ENCODE results near the gene PES1. TPM values are rescaled to one million over a fixed set of nuclear protein-coding genes. Genes with fewer than 3 reads are reported as not detected.

The PES1 gene
- total RNA-seq, 4 donors from 2014 or later, result 28.2 to 55.7 (median 42.9) TPM

GRCh38 chr22:30605449-30606110 is 13.9 kb upstream of the PES1 start:
- Histone ChIP-seq H3K9me3 (no peaks in the 10 kb centered on the region), H3K27ac (replicated peaks in 1 of 4) (peak overlapping the region; percentile 74 to 81 (median 80)), H3K4me1 (peaks cover 24 to 48% (median 43%) of the 10 kb centered on the region in 4 donors), H3K36me3 (peaks cover 0 to 3% (median under 1%) of the 10 kb centered on the region in 4 donors), H3K27me3 (no peaks in the 10 kb centered on the region), H3K4me3 (peak overlapping the region; percentile 60 to 80 (median 72))
- TF ChIP-seq POLR2AphosphoS5 (IDR thresholded peaks at IDR 0.05) (no peak), EP300 (IDR thresholded peaks at IDR 0.05) (no peak), POLR2A (IDR thresholded peaks at IDR 0.05; ENCODE audit: low read depth) (no peak), CTCF (IDR thresholded peaks at IDR 0.05) (peak; percentile 55 to 74 (median 63))
- DNase-seq (ENCODE audit: extremely low spot score), result no peak
- intact Hi-C loops (cut with DNase I), result no loop called here
- 24% methylated on average over 9 of the region's 9 CpGs for WGBS

GRCh38 chr22:30604723-30605122 is 13.0 kb upstream of the PES1 start:
- intact Hi-C loops (cut with DNase I), result no loop called here
- no peak overlapping the region for H3K4me3 ChIP-seq
- H3K27me3 ChIP-seq, result no peaks in the 10 kb centered on the region
- TF ChIP-seq POLR2A (IDR thresholded peaks at IDR 0.05; ENCODE audit: low read depth) (no peak), CTCF (IDR thresholded peaks at IDR 0.05) (no peak), EP300 (IDR thresholded peaks at IDR 0.05) (no peak), POLR2AphosphoS5 (IDR thresholded peaks at IDR 0.05) (no peak)
- no peaks in the 10 kb centered on the region for H3K9me3 ChIP-seq
- H3K4me1 ChIP-seq, result peaks cover 20 to 44% (median 39%) of the 10 kb centered on the region in 4 donors
- WGBS, result 88% methylated on average over 2 of the region's 2 CpGs
- no peak for DNase-seq (ENCODE audit: extremely low spot score)
- H3K27ac ChIP-seq (replicated peaks in 1 of 4), result no peak overlapping the region
- H3K36me3 ChIP-seq, result no peaks in the 10 kb centered on the region

- WGBS, result 83% methylated on average over 3 of the region's 3 CpGs
- no peaks in the 10 kb centered on the region for H3K36me3 ChIP-seq
- H3K4me3 ChIP-seq, result no peak overlapping the region
- no peaks in the 10 kb centered on the region for H3K9me3 ChIP-seq
- no peak for DNase-seq (ENCODE audit: extremely low spot score)
- no peak for TF ChIP-seq POLR2AphosphoS5 (IDR thresholded peaks at IDR 0.05)
- no peak for TF ChIP-seq CTCF (IDR thresholded peaks at IDR 0.05)
- TF ChIP-seq EP300 (IDR thresholded peaks at IDR 0.05), result no peak
- TF ChIP-seq POLR2A (IDR thresholded peaks at IDR 0.05; ENCODE audit: low read depth), result no peak
- peaks cover 19 to 35% (median 30%) of the 10 kb centered on the region in 4 donors for H3K4me1 ChIP-seq
- intact Hi-C loops (cut with DNase I), result no loop called here
- H3K27ac ChIP-seq (replicated peaks in 1 of 4), result no peak overlapping the region
- H3K27me3 ChIP-seq, result no peaks in the 10 kb centered on the region
Observed at GRCh38 chr22:30603801-30604200, 12.1 kb upstream of the PES1 start.

GRCh38 chr22:30602049-30602448 is 10.3 kb upstream of the PES1 start:
- Histone ChIP-seq H3K9me3 (no peaks in the 10 kb centered on the region), H3K4me1 (peaks cover 11 to 17% (median 15%) of the 10 kb centered on the region in 4 donors), H3K27ac (replicated peaks in 1 of 4) (no peak overlapping the region), H3K27me3 (no peaks in the 10 kb centered on the region), H3K36me3 (no peaks in the 10 kb centered on the region), H3K4me3 (no peak overlapping the region)
- TF ChIP-seq POLR2AphosphoS5 (IDR thresholded peaks at IDR 0.05), result no peak
- 63% methylated on average over 3 of the region's 3 CpGs for WGBS
- no peak for DNase-seq (ENCODE audit: extremely low spot score)
- intact Hi-C loops (cut with DNase I), result no loop called here

GRCh38 chr22:30601464-30601863 is 9.8 kb upstream of the PES1 start:
- H3K36me3 ChIP-seq, result no peaks in the 10 kb centered on the region
- WGBS, result 86% methylated on average over 5 of the region's 5 CpGs
- no peaks in the 10 kb centered on the region for H3K27me3 ChIP-seq
- DNase-seq (ENCODE audit: extremely low spot score), result no peak
- no peak overlapping the region for H3K4me3 ChIP-seq
- H3K9me3 ChIP-seq, result no peaks in the 10 kb centered on the region
- TF ChIP-seq CTCF (IDR thresholded peaks at IDR 0.05) (no peak), POLR2A (IDR thresholded peaks at IDR 0.05; ENCODE audit: low read depth) (no peak), POLR2AphosphoS5 (IDR thresholded peaks at IDR 0.05) (no peak), EP300 (IDR thresholded peaks at IDR 0.05) (no peak)
- no peak overlapping the region for H3K27ac ChIP-seq (replicated peaks in 1 of 4)
- H3K4me1 ChIP-seq, result peaks cover 10 to 15% (median 14%) of the 10 kb centered on the region in 4 donors
- intact Hi-C loops (cut with DNase I), result no loop called here

All from esophagus muscularis mucosa (tissue), 4 donors.